GM12874 (cell line): ENCODE results near the gene GIPC1.
A peak's percentile ranks its signal among the peaks of the same experiment; 100 is the strongest.

ENCODE experiments used
- CTCF ChIP-seq: IDR thresholded peaks from 2 replicates; pipeline ENCODE4 v1.5.1; 2011; ENCODE audit warnings: low read depth, mild to moderate bottlenecking, control low read depth, low read length, moderate library complexity; ENCODE audit not compliant: insufficient read depth

The GIPC1 gene

DNA sequence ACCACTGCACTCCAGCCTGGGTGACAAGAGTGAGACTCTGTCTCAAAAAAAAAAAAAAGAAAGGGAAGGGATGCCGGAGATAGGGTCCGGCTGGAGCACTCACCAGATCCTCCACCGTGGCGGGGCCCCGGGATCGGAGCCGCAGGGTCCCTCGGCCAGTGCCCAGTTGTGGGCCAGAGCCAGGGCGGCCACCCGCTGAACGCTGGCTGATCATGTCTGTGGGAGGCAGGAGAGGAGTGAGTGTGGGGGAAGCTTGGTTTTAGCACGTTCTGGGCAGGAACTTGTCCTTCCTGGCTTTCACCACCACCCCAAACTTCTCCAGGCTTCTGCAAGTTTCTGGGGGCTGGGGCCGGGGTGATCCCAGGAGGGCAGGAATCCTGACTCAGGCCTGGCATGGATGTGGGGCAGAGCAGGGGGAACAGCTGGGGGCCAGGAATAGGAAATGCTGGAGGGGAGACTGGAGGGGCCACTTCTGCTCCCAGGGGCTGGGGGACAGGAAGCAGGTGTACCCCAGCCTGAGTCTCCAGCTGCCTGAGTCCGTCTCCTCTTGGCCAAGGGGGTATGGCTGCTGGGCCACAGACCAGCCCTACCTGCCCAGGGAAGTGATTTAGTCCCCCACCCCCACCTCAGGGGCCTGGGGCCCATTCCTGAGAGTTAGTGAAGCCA, 16.5 kb downstream of the GIPC1 start:
- no peak for TF ChIP-seq CTCF

GRCh38 chr19:14478113-14478545, 17.8 kb downstream of the GIPC1 start:
- no peak for TF ChIP-seq CTCF

- no peak for TF ChIP-seq CTCF
These were observed 18.4 kb downstream of the GIPC1 start for GRCh38 chr19:14477418-14478112.

- TF ChIP-seq CTCF: no peak
These were observed 19.1 kb downstream of the GIPC1 start for GRCh38 chr19:14476673-14477401.

DNA sequence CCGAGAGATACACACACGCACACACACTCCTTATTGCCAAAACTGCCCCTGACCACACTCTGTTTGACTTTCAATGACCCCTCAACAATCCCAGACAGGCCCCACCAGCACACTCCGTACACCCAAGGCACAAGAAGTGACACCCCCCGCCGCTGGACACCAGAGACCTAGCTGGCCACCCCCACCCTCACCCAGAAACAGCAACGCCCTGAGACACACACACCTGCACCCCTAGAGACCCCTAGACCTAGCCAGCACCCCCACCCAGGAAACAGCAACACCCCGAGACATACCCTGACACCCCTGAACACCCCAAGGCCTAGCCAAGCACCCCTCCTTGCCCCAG, 19.6 kb downstream of the GIPC1 start:
- TF ChIP-seq CTCF: no peak

DNA sequence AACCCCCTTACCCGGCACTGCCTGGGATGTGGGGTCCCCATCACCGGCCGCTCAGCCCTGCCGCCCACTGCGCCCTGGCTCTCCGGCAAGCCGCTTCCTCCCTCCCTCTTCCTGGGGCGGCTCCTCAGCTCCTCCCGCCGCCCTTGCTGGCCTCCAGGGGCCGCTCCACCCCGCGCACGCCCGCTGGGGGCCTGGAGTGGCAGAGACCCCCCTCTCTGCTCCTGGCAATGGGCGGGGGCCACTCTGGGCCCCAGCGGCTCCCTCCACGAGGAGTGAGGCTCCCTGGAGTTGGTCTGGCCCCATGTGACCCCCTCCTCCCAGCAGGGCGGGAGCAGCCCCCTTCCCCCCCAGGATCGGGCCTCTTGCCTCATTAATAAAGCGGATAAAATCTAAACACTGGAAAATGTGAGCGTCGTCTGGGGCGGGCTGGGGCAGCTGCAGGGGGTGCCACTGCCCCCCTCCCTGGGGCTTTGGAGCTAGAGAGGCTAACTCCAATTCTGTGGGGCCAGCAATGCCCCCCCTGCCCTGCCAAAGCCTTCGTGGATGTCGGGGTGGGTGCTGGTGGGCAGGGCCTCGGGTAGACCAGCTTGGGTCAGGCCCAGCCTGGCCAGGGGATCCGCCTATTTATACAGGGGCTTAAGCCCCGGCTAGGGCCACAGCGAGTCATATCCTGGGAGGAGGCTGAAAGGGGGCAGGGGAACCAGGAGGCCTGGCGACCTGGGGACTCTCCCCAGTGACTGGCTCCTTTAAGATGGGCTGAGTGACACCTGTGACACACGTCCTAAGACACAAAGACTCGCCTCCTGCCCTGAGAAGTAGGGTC, 20.5 kb downstream of the GIPC1 start, which contains the start of gene PTGER1:
Gene PTGER1, minus strand, starts transcription at position 104 of the 823 bp plus-strand sequence. CDS start 1,034 bp downstream, outside the sequence.
- 0 out of 2 replicates have a peak, but pooled peaks have one; percentile 24 for TF ChIP-seq CTCF
